Memory B cell (primary cell): ENCODE measurements around the gene DNAAF1.

Experiments
- ATAC-seq: fragments of 150-1000 bp; cut with Tn5 transposase; 2 replicates; pipeline ENCODE4 v1.10.0; 2021; ENCODE audit warnings: low read depth, mild to moderate bottlenecking, moderate library complexity
- DNase-seq, 2 donors: peaks; one replicate each; pipeline ENCODE4 v3.0.0; 2022; ENCODE audit warnings: low spot score in 2 of 2
- H3K27ac Mint-ChIP-seq: one replicate; pipeline ENCODE4 v1.8.0; 2022; ENCODE audit warnings: mild to moderate bottlenecking, moderate library complexity, mixed read lengths
- H3K27me3 Mint-ChIP-seq: one replicate; pipeline ENCODE4 v1.8.0; 2022; ENCODE audit warnings: mixed read lengths
- H3K36me3 Mint-ChIP-seq: one replicate; pipeline ENCODE4 v1.8.0; 2022; ENCODE audit warnings: mild to moderate bottlenecking, mixed read lengths
- H3K4me1 Mint-ChIP-seq: one replicate; pipeline ENCODE4 v1.8.0; 2022; ENCODE audit warnings: mixed read lengths
- H3K4me3 Mint-ChIP-seq: one replicate; pipeline ENCODE4 v1.8.0; 2022; ENCODE audit warnings: mild to moderate bottlenecking, moderate library complexity, mixed read lengths
- H3K9me3 Mint-ChIP-seq: one replicate; pipeline ENCODE4 v1.8.0; 2022; ENCODE audit warnings: mixed read lengths

The DNAAF1 gene

DNA sequence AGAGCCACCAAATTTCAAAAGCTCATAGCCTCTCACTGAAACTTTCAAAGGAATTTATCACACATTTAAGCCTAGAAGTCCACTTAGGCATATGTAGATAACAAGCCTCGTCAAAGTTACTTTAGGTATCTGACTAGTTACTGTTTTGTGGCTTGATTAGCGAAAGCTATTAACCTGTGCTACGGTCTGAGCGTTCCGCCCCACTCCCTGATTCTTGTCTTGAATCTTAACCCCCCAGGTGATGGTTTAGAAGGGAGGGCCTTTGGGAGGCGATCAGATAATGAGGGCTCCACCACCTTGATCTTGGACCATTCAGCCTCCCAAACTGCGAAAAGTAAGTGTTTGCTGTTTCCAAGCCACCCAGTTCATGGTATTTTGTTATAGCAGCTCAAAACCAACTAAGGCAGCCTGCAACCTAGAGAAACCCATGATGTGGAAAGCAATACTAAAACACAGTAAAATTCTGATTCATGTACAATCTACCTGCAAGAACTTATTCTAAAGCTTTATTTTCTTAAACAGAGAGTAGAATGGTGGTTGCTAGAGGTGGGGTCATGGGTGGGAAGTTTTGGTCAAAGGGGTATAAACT, 7.2 kb upstream of the DNAAF1 start:
- Mint-ChIP-seq H3K4me3 (no peak overlapping the region), H3K27ac (no peak overlapping the region), H3K36me3 (no peaks in the 10 kb centered on the region), H3K4me1 (peaks cover 23% of the 10 kb centered on the region), H3K27me3 (no peaks in the 10 kb centered on the region), H3K9me3 (no peaks in the 10 kb centered on the region)
- DNase-seq (no peak), ATAC-seq (no peak)

DNA sequence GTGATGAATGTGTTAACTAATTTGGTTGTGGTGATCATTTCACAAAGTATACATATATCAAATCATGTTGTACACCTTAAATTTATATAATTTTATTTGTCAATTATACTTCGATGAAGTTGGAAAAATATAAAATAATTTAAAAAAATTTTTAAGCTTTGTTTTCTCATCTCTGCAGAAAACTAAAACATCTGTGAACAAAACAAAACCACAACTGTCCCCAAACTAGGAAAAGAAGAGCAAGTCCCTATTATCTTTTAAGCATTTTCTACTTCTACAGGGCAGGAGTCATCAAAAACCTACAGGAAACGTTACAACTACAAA, 6.6 kb upstream of the DNAAF1 start:
- no peaks in the 10 kb centered on the region for H3K9me3 Mint-ChIP-seq
- H3K27me3 Mint-ChIP-seq = no peaks in the 10 kb centered on the region
- no peak overlapping the region for H3K4me3 Mint-ChIP-seq
- H3K36me3 Mint-ChIP-seq = no peaks in the 10 kb centered on the region
- no peak for ATAC-seq
- H3K27ac Mint-ChIP-seq = no peak overlapping the region
- H3K4me1 Mint-ChIP-seq = peaks cover 24% of the 10 kb centered on the region
- DNase-seq = no peak

DNA sequence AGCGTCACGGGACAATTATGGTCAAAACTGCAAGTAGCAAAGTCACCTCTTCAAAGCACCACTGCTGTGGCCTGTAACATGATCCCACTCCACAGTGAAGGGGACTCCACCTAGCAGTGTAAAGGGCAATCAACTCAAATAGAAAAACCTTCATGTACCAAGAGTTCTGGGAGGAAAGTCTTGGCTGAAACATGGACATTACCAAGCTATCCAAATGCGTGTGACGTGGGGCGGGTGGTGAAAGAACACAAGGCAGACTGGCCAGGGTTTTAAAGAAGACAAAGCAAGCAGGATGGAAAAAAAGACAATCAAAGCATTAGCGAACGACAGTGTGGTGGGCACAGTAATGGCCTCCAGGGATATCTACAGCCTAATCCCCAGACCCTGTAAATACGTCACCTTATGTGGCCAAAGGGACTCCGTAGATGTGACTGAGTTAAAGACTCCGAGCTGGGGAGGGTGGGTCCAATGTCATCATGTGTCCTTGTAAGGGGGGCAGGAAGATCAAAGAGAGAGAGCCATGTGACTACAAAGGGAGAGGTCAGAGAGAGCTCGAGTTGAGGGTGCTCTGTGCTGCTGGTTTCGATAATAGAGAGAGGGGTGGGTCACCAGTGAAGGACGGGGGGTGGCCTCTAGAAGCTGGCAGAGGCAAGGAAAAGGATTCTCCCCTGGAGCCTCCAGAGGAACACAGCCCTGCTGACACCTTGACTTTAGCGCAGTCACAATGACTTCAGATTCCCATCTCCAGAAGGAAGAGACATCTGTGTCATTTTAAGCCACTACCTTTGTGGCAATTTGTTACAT, 6.1 kb upstream of the DNAAF1 start:
- Mint-ChIP-seq H3K36me3 (peaks cover under 1% of the 10 kb centered on the region), H3K4me1 (peaks cover 24% of the 10 kb centered on the region), H3K27ac (no peak overlapping the region), H3K9me3 (no peaks in the 10 kb centered on the region), H3K27me3 (no peaks in the 10 kb centered on the region), H3K4me3 (no peak overlapping the region)
- no peak for ATAC-seq
- no peak for DNase-seq

DNA sequence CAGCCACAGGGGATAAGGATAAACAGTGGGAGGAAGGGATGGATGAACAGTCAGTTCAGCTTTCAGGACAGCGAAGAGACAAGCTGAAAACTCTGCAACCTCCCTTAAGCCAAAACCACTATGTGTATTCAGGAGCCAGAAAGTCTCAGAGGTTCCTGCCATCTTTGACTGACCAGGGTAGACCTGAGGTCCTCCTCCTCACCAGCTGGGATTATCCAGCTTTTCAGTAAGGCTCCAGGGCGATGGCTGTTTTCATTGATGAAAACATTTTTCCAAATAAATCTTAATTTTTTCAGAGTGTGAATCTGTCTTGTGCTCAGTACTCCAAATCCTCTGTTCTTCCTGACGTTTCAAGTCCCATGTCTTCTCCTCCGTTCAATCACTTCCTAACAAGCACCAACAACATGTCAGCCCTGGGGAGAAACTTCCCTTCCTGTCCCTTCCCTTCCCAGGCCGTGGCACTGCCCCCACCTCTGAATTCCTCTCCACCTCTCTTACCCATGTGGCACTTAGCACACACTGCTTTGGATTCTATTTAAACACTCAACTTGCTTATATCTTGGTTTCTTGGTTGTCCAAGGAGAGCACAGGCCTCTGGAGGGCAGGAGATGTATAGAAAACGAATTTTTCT, 5.4 kb upstream of the DNAAF1 start:
- Mint-ChIP-seq H3K36me3 (peaks cover 2% of the 10 kb centered on the region), H3K9me3 (no peaks in the 10 kb centered on the region), H3K27me3 (no peaks in the 10 kb centered on the region), H3K4me3 (no peak overlapping the region), H3K4me1 (peaks cover 25% of the 10 kb centered on the region), H3K27ac (no peak overlapping the region)
- no peak for ATAC-seq
- no peak for DNase-seq

- Mint-ChIP-seq H3K4me3 (no peak overlapping the region), H3K27ac (no peak overlapping the region), H3K9me3 (no peaks in the 10 kb centered on the region), H3K4me1 (peaks cover 22% of the 10 kb centered on the region), H3K27me3 (no peaks in the 10 kb centered on the region), H3K36me3 (peaks cover 2% of the 10 kb centered on the region)
- ATAC-seq = no peak
- DNase-seq = no peak
Observed at GRCh38 chr16:84141143-84141670, 3.9 kb upstream of the DNAAF1 start.

- ATAC-seq (no peak), DNase-seq (no peak)
- H3K27me3 Mint-ChIP-seq = peaks cover 1% of the 10 kb centered on the region
- H3K4me3 Mint-ChIP-seq = no peak overlapping the region
- no peak overlapping the region for H3K27ac Mint-ChIP-seq
- H3K36me3 Mint-ChIP-seq = peaks cover 2% of the 10 kb centered on the region
- H3K4me1 Mint-ChIP-seq = peaks cover 16% of the 10 kb centered on the region
- H3K9me3 Mint-ChIP-seq = no peaks in the 10 kb centered on the region
Observed at GRCh38 chr16:84143081-84143480, 2.0 kb upstream of the DNAAF1 start.

- Mint-ChIP-seq H3K27ac (peak overlapping the region; percentile 92), H3K9me3 (no peaks in the 10 kb centered on the region), H3K27me3 (peaks cover 2% of the 10 kb centered on the region), H3K36me3 (peaks cover 2% of the 10 kb centered on the region), H3K4me3 (peak overlapping the region; percentile 93), H3K4me1 (peaks cover 16% of the 10 kb centered on the region)
- ATAC-seq = no peak
- DNase-seq = no peak
Observed at GRCh38 chr16:84143784-84144199, 1.3 kb upstream of the DNAAF1 start.

- ATAC-seq (peak; percentile 38), DNase-seq (peak; percentile 12 to 28)
- Mint-ChIP-seq H3K4me1 (peaks cover 11% of the 10 kb centered on the region), H3K27me3 (peaks cover 4% of the 10 kb centered on the region), H3K4me3 (peak overlapping the region; percentile 93), H3K36me3 (peaks cover 2% of the 10 kb centered on the region), H3K9me3 (no peaks in the 10 kb centered on the region), H3K27ac (peak overlapping the region; percentile 92)
Observed at GRCh38 chr16:84144209-84144858, 774 bp upstream of the DNAAF1 start.

GRCh38 chr16:84150926-84151325, 5.8 kb downstream of the DNAAF1 start:
- Mint-ChIP-seq H3K36me3 (no peaks in the 10 kb centered on the region), H3K27ac (no peak overlapping the region), H3K9me3 (peaks cover 3% of the 10 kb centered on the region), H3K4me3 (no peak overlapping the region), H3K27me3 (peaks cover 11% of the 10 kb centered on the region), H3K4me1 (no peaks in the 10 kb centered on the region)
- DNase-seq (no peak), ATAC-seq (no peak)

DNA sequence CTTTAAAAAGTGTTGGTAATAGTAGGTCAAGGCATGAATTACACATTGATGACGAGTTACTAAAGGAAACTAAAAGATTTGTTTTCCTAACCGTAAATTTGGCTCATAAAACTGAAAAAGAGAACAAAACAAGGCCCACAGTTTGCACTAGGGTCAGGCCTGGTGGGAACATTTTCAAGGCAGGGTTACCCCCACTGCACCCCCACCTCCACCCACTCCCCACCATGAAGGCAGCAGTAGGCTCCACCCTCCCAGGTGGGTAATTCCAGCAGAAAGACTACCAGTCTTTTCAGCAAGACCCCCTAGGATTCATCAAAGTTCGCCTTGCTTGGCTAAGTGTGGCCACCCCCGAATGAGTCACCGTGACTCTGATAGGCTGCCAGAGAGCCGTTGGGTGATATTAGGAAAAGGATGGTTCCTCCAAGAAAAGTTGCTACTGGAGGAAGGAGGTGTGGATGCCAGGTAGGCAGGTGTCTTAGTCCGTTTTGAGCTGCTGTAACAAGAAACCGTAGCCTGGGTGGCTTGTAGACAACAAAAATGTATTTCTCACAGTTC, 8.6 kb downstream of the DNAAF1 start:
- peaks cover 15% of the 10 kb centered on the region for H3K27me3 Mint-ChIP-seq
- no peak overlapping the region for H3K27ac Mint-ChIP-seq
- DNase-seq (no peak), ATAC-seq (no peak)
- no peaks in the 10 kb centered on the region for H3K36me3 Mint-ChIP-seq
- no peak overlapping the region for H3K4me3 Mint-ChIP-seq
- peaks cover 3% of the 10 kb centered on the region for H3K9me3 Mint-ChIP-seq
- H3K4me1 Mint-ChIP-seq = no peaks in the 10 kb centered on the region

GRCh38 chr16:84155226-84155625, 10.1 kb downstream of the DNAAF1 start:
- DNase-seq = no peak
- H3K27ac Mint-ChIP-seq = no peak overlapping the region
- no peak for ATAC-seq
- H3K36me3 Mint-ChIP-seq = no peaks in the 10 kb centered on the region
- H3K27me3 Mint-ChIP-seq = peaks cover 17% of the 10 kb centered on the region
- H3K4me1 Mint-ChIP-seq = no peaks in the 10 kb centered on the region
- H3K9me3 Mint-ChIP-seq = peaks cover 3% of the 10 kb centered on the region
- H3K4me3 Mint-ChIP-seq = no peak overlapping the region

DNA sequence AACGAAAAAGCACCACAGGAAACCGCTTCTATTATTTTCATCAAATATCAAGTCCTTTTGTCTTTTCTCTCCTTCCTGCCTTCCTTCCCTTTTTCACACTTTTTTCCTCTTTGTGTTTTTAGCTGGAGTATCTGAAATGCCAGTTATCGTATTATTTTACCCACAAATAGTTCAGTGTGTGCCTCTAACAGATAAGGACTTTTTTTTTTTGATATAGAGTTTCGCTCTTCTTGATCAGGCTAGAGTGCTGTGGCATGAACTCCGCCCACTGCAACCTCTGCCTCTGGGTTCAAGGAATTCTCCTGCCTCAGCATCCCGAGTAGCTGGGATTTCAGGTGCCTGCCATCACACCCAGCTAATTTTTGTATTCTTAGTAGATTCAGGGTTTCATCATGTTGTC, 10.7 kb downstream of the DNAAF1 start:
- no peak overlapping the region for H3K27ac Mint-ChIP-seq
- H3K9me3 Mint-ChIP-seq = peaks cover 3% of the 10 kb centered on the region
- DNase-seq = no peak
- no peak overlapping the region for H3K4me3 Mint-ChIP-seq
- no peaks in the 10 kb centered on the region for H3K4me1 Mint-ChIP-seq
- H3K36me3 Mint-ChIP-seq = no peaks in the 10 kb centered on the region
- no peak for ATAC-seq
- H3K27me3 Mint-ChIP-seq = peaks cover 17% of the 10 kb centered on the region

DNA sequence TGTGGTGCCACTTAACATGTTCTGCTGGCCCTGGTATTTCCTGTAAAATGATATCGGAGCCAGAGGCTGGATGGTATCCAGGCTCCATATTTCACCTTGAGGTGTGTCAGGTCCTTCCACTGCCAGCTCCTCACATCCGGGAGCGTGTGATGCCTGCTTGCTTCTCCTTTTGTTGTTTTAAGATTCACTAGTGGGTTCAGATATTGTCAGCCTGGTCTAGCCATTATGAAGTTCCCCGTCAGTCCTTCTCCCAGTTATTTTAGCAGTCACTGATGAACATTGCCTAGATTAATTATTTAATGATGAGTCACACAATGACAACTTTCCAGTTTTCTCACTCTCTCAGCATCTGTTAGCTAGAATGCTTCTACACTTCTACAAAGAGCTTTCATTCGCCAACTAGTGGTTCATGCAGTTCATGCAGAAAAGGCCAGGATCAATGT, 11.3 kb downstream of the DNAAF1 start:
- peaks cover 17% of the 10 kb centered on the region for H3K27me3 Mint-ChIP-seq
- H3K4me3 Mint-ChIP-seq = no peak overlapping the region
- H3K36me3 Mint-ChIP-seq = no peaks in the 10 kb centered on the region
- H3K27ac Mint-ChIP-seq = no peak overlapping the region
- ATAC-seq (no peak), DNase-seq (no peak)
- H3K4me1 Mint-ChIP-seq = no peaks in the 10 kb centered on the region
- peaks cover 3% of the 10 kb centered on the region for H3K9me3 Mint-ChIP-seq

GRCh38 chr16:84159007-84159406, 13.9 kb downstream of the DNAAF1 start:
- Mint-ChIP-seq H3K9me3 (no peaks in the 10 kb centered on the region), H3K4me3 (no peak overlapping the region), H3K36me3 (no peaks in the 10 kb centered on the region), H3K27me3 (peaks cover 18% of the 10 kb centered on the region), H3K27ac (no peak overlapping the region), H3K4me1 (no peaks in the 10 kb centered on the region)
- ATAC-seq = no peak
- DNase-seq = no peak
